Stimulated activated CD4-positive, alpha-beta T cell treated with anti-CD3 and anti-CD28 coated beads, Interleukin-12 subunit alpha, Interleukin-12 subunit beta, amount 100 ng/mL, for 48 hours (primary cell): ENCODE measurements around the gene ADAMTS15.

Experiments
- DNase-seq, 3 donors: peaks; one replicate each; pipeline ENCODE4 v3.0.0-alpha.2; 2020; ENCODE audit warnings: low read depth in 2 of 3, low spot score in 1 of 3

The ADAMTS15 gene

DNA sequence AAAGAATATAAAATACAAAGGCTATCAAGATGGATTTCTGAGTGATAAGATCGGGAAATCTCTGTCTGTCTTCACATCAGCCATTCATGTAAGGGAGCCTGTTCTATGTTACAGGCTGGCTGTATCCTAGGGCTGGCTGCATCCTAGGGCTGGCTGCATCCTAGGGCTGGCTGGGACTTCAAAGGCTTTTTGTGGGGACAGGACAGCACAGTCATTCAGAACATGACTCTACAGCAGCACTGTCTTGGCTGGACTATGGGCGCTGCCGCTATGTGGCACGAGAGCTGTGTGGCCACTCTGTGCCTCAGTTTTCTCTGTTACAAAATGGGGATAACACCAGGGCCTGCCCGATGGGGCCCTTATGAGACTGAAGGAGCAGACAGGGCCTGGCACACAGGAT lies 30.2 kb upstream of the ADAMTS15 start:
- DNase-seq, result no peak

DNA sequence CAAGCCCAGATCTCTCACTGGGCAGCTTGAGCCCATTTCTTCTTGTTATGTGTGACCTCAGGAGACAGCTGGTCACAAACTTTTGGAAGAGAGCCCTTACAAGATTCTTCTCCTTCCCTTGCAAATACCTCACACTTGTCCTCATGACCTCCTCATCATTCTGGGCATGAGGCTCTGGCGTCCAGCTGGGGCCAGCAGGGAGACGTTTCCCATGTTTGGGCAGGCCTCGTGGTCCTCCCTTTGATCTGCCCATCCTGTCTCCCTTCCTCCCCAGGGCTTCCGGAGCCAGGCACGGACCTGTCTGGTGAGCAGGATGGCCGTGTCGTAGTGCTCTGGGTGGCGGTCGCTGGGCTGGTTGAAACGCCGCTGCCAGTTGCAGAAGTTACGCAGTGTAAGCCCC lies 29.7 kb upstream of the ADAMTS15 start:
- no peak for DNase-seq

DNA sequence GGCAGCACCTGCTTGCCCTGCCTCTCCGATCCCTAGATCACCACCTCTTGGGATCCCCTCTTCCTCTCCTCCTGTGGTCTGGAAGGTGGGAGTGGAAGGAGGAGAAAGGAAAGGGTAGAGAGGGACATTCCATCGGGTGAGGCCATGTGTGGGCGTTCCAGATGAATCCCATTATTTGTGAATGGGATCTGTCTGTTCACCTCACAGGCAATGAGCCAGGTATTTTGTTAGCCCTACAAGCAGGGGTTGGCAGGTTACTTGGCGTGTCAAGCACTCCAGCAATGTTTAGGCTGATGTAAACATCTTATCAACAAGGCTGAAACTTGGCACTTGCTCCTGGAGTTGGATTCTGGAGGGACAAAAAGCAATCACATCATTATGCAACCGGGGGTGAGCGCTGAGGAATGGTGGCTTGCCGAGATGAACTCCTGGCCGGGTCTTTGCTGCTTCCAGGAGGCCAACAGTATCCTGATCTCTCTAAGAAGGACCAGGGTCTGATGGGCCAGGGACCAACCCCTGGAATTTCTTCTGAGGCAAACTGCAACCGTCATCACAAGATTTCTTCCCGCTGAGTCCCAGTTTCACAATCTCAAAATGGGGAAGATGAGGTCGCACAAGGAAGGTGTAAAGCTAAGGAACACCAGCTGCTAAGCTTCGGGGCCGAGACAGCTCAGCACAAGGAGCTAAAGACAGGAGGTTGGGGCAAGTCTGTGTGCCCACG lies 27.8 kb upstream of the ADAMTS15 start:
- DNase-seq, result no peak

DNA sequence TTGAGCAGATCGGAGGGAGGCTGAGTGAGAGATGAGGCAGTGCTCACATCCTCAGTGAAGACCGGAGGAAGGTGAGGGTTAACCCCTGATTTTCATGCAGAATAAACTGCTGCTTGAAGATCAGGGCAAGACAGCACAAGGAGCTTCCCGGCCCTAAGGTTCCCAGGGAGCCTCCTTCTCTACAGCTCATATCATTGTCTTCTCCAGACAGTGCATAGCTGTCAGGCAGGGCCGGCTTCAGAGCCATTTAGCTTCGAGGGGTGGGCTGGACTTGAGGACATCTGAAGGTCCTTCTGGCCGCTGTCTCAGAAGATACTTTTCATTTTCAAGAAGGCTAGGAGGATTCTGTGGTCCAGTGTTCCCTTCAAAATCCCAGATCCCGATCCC lies 27.3 kb upstream of the ADAMTS15 start:
- DNase-seq, result no peak

DNA sequence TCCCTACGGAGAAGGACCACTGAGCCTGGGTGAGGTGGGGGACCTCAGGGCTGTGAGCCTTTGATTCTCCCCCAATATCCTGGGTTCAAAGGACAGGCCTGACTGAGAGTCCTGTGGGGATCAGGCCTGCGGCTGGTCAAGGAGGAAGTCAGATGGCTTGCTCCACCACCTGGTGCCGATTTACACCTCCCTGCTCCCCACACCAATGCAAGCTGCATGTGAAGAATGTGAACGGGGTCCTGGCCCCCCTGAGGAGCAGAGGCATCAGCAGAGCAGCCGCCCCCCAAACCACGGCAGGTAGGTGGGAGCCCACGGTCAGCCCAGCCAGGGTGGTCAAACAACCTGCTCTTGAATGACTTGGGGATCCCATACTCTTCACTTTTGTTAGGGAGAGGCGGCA lies 26.7 kb upstream of the ADAMTS15 start:
- no peak for DNase-seq

DNA sequence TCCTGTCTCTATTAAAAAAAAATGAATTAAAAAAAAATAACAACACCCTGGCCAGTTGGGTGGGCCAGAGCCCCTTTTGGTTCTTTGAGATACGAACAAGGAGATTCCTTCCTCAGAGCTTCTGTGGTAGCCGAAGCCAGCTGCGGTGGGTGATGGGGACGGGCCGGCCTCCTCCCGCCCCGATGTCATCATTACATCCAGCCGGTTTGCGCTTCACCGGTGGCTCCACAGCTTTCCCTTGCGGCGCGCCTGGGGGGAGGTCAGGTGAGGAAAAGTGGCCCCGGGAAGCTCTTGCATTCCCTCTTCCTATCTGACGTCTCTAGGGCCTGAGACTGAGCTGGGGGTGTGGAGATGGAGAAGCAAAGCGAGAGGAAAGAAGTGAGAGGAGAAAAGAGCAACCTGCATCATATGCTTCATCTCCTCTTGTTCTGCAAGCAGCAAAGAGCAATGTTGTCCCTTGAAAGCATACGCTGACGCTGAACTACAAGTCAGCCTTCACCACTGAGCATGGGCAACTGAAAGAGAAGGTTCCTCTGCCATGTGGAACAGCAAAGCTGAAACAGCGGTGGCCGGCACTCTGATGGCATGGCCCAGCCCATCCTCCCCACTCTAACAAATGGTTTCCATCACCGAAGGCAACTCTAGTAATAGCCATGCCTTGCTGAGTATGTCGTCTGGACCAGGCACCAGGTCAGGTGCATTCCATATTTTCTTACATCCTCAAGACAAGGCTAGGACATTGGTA lies 26.0 kb upstream of the ADAMTS15 start:
- no peak for DNase-seq

DNA sequence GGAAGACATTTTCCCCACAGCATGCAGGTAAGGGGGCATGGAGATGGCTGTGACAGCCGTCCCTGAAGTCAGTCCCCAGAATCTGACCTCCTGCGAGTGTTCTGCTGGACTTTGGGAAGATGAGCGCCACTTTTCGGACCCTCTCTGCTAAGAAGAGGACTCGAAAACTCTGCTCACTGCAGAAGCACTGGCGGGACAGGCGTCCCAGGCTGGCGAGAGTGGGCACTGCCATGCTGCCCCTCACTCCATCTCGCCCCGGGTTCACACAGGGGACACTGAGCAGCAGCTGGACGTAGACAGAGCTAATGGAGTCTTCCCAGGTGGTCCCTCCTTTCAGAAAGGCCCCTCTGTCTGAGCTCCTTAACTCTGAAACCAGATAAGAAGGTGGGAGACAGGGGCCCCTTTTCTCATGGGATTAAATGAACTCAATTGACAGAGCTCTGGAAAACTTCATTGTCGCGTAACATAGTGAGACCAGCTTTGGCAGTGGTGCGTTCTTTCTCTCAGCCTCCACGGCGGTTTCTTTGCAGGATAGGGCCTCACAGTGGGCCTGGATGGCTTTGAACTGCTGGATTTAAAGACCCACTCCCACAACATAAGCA lies 24.8 kb upstream of the ADAMTS15 start:
- DNase-seq, result no peak

DNA sequence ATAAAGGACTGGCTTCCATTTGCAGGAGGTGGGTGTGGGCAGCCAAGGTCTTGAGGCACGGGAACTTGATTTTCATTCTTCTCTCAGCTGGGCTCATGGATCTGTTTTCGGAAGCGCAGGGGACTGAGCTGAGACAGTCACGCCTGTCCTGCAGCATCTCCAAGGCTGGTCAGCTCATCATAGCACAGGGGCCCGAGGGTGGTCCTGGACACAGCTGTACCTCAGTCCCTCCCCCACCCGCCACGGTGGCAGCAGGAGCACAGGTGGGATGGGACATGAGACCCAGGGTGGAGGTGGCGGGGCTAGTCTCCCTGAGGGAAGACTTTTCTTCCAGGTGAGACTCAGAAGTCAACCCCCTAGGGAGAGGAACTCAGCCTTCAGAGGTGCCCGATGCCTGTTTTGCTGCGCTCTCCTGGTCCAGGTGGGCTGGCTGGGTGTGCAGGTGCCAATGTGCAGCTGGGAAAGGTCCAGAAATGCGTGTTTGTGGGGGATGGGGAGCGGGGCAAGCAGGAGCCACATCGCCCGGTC lies 23.8 kb upstream of the ADAMTS15 start:
- DNase-seq, result no peak

DNA sequence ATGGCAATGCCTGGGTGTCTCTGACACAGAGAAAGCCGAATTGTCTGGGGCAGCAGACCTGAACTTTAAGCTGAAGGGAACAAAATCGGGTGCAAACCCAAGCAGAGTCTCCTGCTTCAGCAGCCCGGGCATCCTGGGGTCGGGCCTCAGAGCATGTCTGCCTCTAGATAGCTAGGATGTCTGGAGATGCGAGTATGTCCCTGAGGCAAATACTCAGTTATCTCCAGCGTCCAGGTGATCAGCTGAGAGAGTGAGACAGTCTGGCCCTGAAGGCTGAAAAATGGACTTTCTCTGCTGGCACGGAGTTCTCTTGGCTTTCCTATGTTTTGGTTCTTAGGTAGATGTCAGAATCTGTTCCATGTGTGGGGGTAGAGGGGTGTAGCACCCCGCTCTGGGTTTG lies 23.3 kb upstream of the ADAMTS15 start:
- no peak for DNase-seq

DNA sequence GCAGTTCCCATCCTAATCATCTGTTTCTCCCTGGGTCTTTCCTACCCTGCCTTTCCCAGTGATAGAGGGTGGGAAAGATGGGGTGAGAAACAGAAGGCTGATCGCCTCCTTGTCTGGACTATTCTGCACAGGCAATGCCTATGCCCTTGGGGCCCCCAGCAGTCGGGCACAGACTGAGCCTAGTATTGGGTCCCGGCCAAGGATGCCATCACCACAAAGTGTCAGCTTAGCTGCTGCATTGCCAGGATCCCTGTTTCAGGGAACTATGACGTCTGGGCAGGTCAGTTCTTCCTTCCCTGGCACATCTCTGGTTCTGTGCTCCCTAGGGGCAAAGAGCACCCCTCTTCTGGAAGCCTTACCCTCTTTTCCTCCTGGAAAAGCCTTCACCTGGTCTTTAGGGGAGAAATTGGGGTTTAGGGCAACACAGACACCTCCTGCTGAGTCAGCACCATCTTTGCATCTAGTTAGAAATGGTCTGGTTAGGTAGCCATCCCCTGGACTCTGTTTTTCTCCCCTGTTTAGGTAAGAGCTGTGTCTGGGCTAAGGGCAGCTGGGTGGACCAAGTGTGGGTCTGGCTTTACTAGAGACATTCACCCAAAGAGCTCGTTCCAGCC lies 22.1 kb upstream of the ADAMTS15 start:
- DNase-seq, result no peak

DNA sequence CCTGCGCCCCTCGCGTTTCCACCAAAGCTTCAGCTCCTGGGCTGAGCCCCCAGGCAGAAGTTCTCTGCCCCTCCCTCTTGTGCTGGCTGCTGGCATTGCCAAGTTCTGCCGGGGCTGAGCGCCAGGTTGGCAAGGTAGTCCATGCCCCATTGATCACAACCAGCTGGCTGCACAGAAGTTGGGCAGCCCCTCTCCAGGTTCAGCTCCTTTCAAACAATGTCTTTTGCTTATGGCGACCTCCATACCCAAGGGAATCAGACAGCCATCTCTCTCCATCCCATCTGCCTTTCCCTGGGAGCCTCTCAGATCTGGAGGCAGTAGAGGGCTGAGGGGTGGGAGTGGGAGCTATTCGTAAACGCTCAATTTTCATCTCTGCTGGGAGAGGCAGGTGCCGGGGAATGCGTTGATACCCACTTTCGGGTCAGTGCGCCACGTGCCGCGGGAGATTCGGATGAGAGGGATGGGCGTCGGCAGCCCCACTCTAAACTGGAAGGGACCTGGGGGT lies 21.6 kb upstream of the ADAMTS15 start:
- no peak for DNase-seq

DNA sequence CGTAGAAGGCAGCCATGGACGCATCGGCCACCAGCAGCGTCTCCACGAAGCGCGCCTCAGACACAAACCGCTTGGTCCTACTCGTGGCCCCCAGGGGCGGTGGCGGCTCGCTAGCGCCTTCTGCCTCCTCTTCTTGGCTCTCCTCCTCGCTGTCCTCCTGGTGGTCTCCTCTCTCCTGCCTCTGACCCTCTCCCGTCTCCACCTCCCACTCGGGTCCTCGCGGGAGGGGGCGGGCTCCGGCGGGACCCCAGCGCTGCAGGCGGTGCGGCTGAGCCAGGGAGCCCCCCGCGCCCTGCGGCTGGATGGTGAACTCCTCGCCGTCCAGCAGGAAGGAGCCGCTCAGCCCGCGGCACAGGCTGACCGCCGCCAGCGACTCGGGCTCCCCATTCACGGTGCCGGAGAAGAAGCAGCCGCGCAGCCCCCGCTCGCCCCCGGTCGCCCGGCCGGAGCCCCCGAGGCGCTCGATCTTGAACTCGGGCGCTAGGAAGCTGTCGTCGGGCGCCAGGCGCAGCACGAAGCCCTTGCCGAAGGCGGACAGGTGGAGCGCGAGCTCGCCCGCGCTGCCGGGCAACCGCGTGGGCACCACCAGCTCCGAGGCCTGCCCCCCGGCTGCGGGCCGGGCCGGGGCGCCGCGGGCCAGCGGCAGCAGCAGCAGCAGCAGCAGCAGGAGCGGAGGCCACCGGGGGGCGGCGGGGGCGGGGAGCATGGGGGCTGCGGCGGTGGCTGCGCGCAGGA lies 20.7 kb upstream of the ADAMTS15 start:
- DNase-seq, result no peak

DNA sequence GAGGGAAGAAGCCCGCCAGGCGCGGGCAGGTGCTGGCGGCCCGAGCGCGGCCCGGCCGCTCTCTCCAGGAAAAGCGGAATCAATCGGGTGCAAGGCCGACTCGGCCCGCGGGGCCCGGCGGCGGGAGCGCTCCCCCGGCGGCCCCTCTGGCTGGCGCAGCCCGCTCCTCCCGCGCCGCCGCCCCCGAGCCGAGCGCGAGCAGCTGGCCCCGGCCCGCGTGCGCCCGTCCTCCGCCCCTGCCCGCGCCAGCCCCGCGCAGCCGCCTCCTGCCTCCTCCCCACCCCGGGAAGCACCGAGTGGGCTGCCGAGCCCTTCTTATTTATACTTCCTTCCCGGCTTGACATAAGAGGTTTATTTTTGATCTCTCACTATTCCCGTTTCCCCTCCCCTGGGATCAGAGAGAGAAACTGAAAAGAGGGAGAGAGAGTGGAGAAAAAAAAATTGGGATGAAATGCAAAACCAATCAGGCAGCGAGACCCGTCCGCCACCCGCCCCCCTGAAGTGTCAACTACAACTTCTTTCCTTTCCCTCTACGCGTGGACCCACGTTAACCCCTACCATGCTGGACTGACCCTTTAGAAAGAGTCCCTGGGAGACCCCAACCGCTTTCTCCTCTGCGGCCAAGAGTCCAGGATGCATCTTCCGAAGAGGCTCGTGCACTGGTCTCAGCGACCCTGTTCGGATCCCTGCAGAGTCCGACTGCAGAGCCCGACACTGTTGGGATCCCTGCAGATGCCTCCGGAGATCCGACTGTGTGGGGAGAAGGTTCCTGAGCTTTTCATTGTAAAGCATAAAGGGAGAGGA lies 19.9 kb upstream of the ADAMTS15 start, which contains the start of gene ADAMTS8:
TSS of gene ADAMTS8 (minus strand) at position 294 of the 804 bp plus-strand sequence. CDS start 323 bp downstream, outside the sequence.
- no peak for DNase-seq

DNA sequence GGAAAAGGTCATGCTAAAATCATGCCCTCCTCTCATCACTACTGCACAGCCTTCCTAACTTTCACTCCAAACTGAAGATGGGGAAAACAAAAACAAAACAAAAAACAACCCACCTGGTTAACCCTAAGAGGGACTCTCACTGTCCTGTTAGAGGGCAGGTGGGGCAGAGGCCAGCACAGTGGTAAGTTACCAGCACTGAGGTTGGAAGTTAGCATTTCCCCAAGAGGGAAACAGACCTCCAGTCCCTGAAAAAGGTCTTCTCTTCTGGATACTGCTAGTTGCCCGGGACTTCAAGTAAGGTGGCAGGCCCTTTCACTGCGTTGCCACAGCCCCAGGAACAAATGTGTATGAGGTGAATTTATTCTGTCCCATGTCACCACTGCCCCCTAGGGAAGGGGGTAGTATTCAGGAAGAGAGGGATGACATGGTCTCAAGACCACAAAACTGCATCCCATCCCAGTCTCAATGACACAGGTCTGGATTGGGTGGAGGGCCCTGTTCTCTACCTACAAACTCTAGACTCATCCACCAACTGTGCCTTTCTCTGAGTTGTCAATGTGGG lies 19.2 kb upstream of the ADAMTS15 start:
- DNase-seq, result no peak

DNA sequence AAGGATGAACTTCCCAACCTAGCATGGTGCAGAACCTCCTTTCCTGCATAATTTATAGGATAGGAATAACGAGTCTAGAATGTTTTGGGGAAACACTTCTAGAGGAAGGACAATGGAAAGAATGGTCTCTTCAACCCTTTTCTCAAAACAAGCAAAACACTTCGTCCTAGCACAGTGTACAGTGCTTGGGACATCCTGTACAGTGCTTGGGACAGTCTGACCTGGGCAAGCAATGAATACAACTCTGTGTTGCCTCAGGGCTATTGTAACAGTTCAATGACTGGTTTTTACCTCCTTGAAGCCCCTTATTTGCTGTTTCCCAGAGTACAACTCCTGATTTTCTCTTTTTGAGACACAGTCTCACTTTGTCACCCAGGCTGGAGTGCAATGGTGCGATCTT lies 18.5 kb upstream of the ADAMTS15 start:
- no peak for DNase-seq

DNA sequence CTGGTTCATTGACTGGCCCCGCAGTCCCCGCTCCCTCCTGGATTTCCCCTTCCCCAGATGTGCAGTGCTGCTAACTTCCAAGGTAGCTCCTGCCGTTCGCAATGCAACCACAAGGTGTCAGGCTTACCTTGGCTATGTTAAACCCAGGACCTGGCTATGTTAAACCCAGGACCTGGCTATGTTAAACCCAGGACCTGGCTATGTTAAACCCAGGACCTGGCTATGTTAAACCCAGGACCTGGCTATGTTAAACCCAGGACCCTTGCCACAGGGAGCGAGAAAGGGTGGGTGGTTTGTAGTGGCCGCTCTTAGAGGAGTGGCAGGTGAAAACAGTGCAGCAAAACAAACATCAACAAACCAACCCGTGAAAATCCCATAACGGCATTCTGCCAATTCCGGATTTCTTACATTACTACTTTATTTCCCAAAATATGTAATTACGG lies 17.1 kb upstream of the ADAMTS15 start:
- DNase-seq, result peak; percentile 61 to 73 (median 61)

DNA sequence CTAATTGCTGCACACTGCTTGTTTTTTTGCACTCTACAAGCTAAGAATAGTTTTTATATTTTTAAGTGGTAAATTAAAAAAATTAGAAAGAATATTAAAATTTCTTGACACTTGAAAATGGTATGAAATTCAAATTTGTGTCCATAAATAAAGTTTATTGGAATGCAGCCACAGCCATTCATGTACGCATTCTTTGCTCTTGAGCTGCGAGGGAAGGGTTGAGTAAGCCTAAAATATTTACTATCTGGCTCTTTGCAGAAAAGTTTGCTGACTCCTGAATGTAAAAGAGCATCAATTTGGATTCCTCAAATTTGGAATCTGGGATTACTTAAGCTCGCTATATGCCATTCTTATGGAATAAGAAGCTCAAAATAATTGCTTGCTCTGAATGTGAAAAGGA lies 16.6 kb upstream of the ADAMTS15 start:
- no peak for DNase-seq

DNA sequence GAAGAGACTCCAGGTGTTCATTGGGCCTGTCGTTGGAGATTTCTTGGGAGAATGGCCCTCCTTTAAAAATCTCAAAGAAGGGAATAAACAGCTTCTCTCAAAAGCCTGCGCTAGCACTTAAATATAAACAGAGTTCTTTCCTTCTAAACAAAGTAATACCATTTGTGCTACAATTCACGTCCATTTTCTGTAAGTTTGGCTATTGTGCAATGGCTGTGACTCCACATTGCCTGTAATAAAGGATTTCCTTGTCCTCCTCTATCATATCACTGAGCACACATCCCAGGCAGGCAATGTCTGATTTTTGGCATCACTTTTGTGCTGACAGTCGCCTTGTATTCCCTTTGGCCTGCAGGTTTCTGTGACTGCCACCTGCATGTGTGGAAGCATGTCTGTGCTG lies 15.1 kb upstream of the ADAMTS15 start:
- DNase-seq, result no peak

DNA sequence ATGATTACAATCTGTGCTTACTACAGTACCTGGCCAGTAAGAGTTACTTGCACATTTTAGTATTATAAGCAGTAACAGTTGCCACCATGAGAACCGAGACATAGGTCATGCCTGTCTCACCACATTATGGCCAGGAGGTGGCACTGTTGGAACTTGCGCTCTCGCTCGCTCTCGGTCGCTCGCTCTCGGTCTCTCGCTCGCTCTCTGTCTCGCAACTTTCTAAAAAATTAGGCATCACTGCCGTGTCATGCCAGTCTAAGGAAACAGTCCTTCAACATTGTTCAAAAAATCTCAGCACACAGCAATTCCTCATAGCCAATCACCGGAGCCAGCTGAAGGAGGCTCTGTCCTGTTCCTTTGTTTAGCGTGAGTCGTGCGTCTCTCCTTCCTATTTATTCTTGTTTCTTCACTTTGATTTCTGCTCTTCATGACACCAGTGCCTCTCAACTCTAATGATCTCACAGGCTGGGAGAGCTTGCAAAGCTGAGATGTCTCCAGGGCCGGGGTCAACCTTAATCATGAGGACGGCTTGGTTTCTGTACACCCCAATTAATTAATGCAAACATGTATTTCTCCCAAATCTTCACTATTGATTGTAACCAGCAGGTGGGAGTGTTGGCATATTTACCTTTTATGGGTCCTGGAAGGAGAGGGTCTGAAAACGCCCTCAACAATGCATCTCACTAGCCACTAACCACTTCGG lies 13.8 kb upstream of the ADAMTS15 start:
- peak; percentile 39 to 61 (median 51) for DNase-seq
